GM19240 (cell line): ENCODE measurements around the gene ENGASE.
"Not testable (repeated sequence)": the region's sequence is repeated elsewhere in the genome, so short reads cannot be mapped to it uniquely, and the experiment has no call there.

Experiments used
- DNase-seq: peaks from one replicate; pipeline ENCODE4 v3.0.0; 2011; ENCODE audit warnings: low spot score; ENCODE audit not compliant: insufficient read length

Gene ENGASE

GRCh38 chr17:79074649-79075445, at the start of gene ENGASE:
TSS of gene ENGASE (plus strand) at chr17:79074824. CDS start at chr17:79074945, 121 bp downstream.
- DNase-seq: peak; percentile 99

GRCh38 chr17:79024901-79025737, 49.5 kb upstream of the ENGASE start:
- no peak for DNase-seq

GRCh38 chr17:79026376-79027273, 48.0 kb upstream of the ENGASE start:
- no peak for DNase-seq

- DNase-seq: no peak
These were observed 47.2 kb upstream of the ENGASE start for GRCh38 chr17:79027274-79027924.

GRCh38 chr17:79027925-79028491, 46.6 kb upstream of the ENGASE start:
- no peak for DNase-seq

GRCh38 chr17:79028496-79029326, 45.9 kb upstream of the ENGASE start:
- DNase-seq: no peak

- DNase-seq: no peak
These were observed 45.2 kb upstream of the ENGASE start for GRCh38 chr17:79029327-79030009.

GRCh38 chr17:79030636-79031035, 44.0 kb upstream of the ENGASE start:
- DNase-seq: not testable (repeated sequence)

GRCh38 chr17:79031996-79032875, 42.4 kb upstream of the ENGASE start:
- no peak for DNase-seq

- DNase-seq: no peak
These were observed 41.5 kb upstream of the ENGASE start for GRCh38 chr17:79033046-79033616.

GRCh38 chr17:79033741-79034501, 40.7 kb upstream of the ENGASE start:
- DNase-seq: no peak

- no peak for DNase-seq
These were observed 39.6 kb upstream of the ENGASE start for GRCh38 chr17:79034931-79035485.

GRCh38 chr17:79035686-79036085, 38.9 kb upstream of the ENGASE start:
- no peak for DNase-seq

GRCh38 chr17:79036181-79036580, 38.4 kb upstream of the ENGASE start:
- DNase-seq: no peak

GRCh38 chr17:79036596-79036995, 38.0 kb upstream of the ENGASE start:
- no peak for DNase-seq

GRCh38 chr17:79038545-79039135, 36.0 kb upstream of the ENGASE start:
- DNase-seq: no peak
